ENCODE measurements around the gene ZNF653.

The ZNF653 gene

DNA sequence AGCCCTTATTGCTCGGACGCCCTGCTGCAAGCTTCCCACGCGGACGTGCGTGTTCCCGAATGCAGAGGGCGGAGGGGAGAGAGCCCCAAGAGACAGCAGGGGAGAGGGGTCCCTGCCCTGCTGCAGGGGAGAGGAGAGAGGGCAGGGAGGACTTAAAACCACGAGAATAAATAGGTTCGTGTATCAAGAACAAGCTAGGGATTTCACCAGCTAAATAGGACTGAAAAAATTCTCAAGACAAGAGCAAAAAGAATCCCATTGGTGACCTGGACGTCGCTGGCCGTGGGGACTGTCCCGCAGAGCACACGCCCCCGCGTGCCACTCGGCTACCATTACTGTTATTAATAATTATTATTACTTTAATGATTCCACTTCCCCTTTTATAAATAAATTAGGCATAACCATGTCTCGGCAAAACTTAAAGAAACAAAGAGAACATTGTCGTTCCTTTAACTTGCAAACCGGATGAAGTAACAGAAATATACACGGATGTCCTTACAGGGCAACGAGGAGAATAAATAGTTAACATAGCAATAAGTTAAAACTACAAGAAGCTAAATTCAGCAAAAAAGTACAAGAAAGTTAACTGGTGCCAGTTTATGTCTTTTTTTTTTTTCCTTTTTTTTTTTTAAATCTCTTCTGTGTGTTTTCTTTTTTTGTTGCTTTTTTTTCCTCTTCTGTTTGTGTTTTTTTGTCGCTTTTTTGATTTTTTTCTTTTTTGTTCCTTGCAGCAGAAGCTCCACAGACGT is 53.6 kb downstream of the ZNF653 start:
- TF ChIP-seq, protein P1, sequence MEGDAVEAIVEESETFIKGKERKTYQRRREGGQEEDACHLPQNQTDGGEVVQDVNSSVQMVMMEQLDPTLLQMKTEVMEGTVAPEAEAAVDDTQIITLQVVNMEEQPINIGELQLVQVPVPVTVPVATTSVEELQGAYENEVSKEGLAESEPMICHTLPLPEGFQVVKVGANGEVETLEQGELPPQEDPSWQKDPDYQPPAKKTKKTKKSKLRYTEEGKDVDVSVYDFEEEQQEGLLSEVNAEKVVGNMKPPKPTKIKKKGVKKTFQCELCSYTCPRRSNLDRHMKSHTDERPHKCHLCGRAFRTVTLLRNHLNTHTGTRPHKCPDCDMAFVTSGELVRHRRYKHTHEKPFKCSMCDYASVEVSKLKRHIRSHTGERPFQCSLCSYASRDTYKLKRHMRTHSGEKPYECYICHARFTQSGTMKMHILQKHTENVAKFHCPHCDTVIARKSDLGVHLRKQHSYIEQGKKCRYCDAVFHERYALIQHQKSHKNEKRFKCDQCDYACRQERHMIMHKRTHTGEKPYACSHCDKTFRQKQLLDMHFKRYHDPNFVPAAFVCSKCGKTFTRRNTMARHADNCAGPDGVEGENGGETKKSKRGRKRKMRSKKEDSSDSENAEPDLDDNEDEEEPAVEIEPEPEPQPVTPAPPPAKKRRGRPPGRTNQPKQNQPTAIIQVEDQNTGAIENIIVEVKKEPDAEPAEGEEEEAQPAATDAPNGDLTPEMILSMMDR (conservative IDR thresholded peaks at IDR 0.05; ENCODE audit: low read depth, low read length): no peak
- DNase-seq (ENCODE audit: low read depth): peak; percentile 23
- H3K4me3 ChIP-seq (ENCODE audit: low read depth, low read length): peak overlapping the region; percentile 43

DNA sequence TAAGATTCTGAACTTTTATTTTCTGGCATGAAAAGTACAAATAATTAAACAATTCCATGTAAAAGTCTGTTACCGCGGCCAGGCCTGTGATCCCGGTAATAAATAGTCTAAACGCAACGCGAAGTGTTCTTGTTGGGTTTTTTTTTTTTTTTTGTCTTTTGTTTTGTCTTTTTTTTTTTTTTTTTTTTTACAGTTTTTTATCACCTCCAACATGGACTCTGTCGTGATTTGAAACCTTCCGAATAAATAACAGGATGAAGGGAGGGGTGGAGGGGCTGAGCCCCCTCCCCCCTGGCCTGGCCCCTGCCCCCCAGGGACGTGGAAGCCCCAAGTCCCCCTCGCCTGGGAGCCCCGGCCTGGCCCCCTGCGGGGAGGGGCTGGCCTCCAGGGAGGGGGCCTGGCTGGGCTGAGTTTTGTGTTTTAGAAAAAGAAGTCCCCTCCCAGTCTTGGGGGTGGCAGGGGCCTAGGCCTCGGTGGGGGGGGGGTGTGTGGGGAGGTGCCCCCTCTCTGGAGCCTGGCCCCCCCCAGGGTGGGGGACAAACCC is 54.2 kb downstream of the ZNF653 start:
- TF ChIP-seq, protein P1 (conservative IDR thresholded peaks at IDR 0.05; ENCODE audit: low read depth, low read length): no peak
- DNase-seq (ENCODE audit: low read depth): no peak

GRCh38 chr19:11450570-11451326 is 54.9 kb downstream of the ZNF653 start:
- TF ChIP-seq, protein P1 (conservative IDR thresholded peaks at IDR 0.05; ENCODE audit: low read depth, low read length): no peak
- no peak overlapping the region for H3K4me3 ChIP-seq (ENCODE audit: low read depth, low read length)
- no peak for DNase-seq (ENCODE audit: low read depth)

More for the DNA sequence above, 54.2 kb downstream of the ZNF653 start:
- H3K4me3 ChIP-seq (ENCODE audit: low read depth, low read length): peak overlapping the region; percentile 43

- no peak for DNase-seq (ENCODE audit: low read depth)
- TF ChIP-seq, protein P1 (conservative IDR thresholded peaks at IDR 0.05; ENCODE audit: low read depth, low read length): no peak
Observed at GRCh38 chr19:11448923-11449554, 56.6 kb downstream of the ZNF653 start.

DNA sequence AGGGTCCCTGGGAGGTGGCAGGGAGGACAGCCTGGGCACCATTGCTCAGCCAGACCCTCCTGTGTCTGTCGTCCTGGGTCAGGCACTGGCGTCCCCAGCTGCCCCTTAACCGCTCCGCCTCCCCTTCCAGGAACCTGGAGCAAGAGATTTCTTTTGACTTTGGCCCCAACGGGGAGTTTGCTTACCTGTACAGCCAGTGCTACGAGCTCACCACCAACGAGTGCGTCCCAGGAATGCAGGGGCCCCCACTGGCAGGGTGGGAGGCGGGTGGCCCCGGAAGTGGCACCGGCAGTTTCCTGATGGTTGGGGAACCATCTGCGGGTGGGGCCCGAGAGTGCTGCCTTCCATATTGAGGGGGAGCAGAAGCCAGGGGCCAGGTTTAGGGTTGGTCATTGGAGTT is 57.2 kb downstream of the ZNF653 start:
- no peak for DNase-seq (ENCODE audit: low read depth)
- H3K4me3 ChIP-seq (ENCODE audit: low read depth, low read length): no peak overlapping the region
- TF ChIP-seq, protein P1 (conservative IDR thresholded peaks at IDR 0.05; ENCODE audit: low read depth, low read length): no peak

More at GRCh38 chr19:11448923-11449554, 56.6 kb downstream of the ZNF653 start:
- H3K4me3 ChIP-seq (ENCODE audit: low read depth, low read length): no peak overlapping the region

DNA sequence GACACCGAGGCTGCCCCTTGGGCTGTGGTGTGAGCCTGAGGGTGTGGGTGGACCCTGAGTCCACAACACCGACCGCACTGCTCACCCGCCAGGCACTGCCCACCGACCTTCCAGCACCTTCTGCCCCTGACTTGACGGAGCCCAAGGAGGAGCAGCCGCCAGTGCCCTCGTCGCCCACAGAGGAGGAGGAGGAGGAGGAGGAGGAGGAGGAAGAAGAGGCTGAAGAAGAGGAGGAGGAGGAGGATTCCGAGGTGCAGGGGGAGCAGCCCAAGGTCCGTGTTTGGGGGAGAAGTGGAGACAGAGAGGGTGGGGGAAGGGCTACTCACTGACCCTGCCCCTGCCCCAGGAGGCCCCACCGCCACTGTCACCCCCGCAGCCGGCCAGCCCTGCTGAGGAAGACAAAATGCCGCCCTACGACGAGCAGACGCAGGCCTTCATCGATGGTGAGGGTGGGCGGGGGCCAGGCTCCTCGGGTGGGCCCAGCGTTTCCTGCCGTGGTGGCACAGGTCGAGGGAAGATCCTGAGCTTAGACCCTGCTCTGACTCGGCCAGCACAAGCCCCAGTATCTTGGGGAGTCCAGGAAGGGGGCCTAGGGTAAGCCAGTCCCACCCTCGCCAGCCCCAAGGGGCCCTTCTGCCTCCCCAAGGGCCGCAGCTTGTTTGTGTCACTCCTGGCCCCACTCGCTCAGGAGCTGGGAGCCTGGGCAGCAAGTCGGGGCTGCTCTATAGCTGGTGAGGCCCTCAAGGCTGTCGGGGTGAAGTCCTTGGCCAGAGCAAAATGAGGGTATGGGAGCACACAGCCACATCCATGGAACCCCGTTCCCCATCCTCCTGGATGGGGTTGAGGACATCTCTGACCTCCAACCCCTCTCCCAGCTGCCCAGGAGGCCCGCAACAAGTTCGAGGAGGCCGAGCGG is 58.0 kb downstream of the ZNF653 start:
- no peak overlapping the region for H3K4me3 ChIP-seq (ENCODE audit: low read depth, low read length)
- no peak for DNase-seq (ENCODE audit: low read depth)
- TF ChIP-seq, protein P1 (conservative IDR thresholded peaks at IDR 0.05; ENCODE audit: low read depth, low read length): no peak

Data from choroid plexus epithelial cell (primary cell).